HG03575 (cell line): Measurements from ENCODE around the gene AMBP.

Experiments used
- ATAC-seq: cut with Tn5 transposase; IDR thresholded peaks from one replicate; pipeline ENCODE4 v1.9.1; 2021; ENCODE audit not compliant: unreplicated experiment, insufficient number of reproducible peaks, low FRiP score; ENCODE audit errors: extremely low read depth

AMBP gene

GRCh38 chr9:114037961-114038723, 40.0 kb downstream of the AMBP start:
- ATAC-seq, result no peak

- no peak for ATAC-seq
These were observed 40.9 kb downstream of the AMBP start for GRCh38 chr9:114037249-114037648.

GRCh38 chr9:114035845-114036801, 42.0 kb downstream of the AMBP start:
- ATAC-seq, result no peak

GRCh38 chr9:114035221-114035844, 42.8 kb downstream of the AMBP start:
- no peak for ATAC-seq

- ATAC-seq, result no peak
These were observed 43.4 kb downstream of the AMBP start for GRCh38 chr9:114034661-114035062.

GRCh38 chr9:114034196-114034595, 43.9 kb downstream of the AMBP start:
- no peak for ATAC-seq

GRCh38 chr9:114033397-114034103, 44.5 kb downstream of the AMBP start:
- ATAC-seq, result no peak

GRCh38 chr9:114031948-114032840, 45.9 kb downstream of the AMBP start:
- no peak for ATAC-seq

- ATAC-seq, result no peak
These were observed 47.0 kb downstream of the AMBP start for GRCh38 chr9:114031037-114031630.

GRCh38 chr9:114030364-114030763, 47.7 kb downstream of the AMBP start:
- ATAC-seq, result no peak

GRCh38 chr9:114029311-114030170, 48.6 kb downstream of the AMBP start:
- no peak for ATAC-seq

- ATAC-seq, result no peak
These were observed 49.5 kb downstream of the AMBP start for GRCh38 chr9:114028646-114029045.

GRCh38 chr9:114027863-114028465, 50.1 kb downstream of the AMBP start:
- no peak for ATAC-seq

GRCh38 chr9:114027159-114027862, 50.8 kb downstream of the AMBP start:
- ATAC-seq, result no peak

- no peak for ATAC-seq
These were observed 51.8 kb downstream of the AMBP start for GRCh38 chr9:114026335-114026734.

GRCh38 chr9:114025760-114026159, 52.3 kb downstream of the AMBP start:
- ATAC-seq, result no peak
